HG03175 (cell line): ENCODE results near the gene SKA2.
"Not testable (repeated sequence)": the region's sequence is repeated elsewhere in the genome, so short reads cannot be mapped to it uniquely, and the experiment has no call there.

Experiments
- ATAC-seq: cut with Tn5 transposase; IDR thresholded peaks from one replicate; pipeline ENCODE4 v1.9.1; 2021; ENCODE audit warnings: mild to moderate bottlenecking, moderate library complexity; ENCODE audit not compliant: unreplicated experiment

The SKA2 gene

DNA sequence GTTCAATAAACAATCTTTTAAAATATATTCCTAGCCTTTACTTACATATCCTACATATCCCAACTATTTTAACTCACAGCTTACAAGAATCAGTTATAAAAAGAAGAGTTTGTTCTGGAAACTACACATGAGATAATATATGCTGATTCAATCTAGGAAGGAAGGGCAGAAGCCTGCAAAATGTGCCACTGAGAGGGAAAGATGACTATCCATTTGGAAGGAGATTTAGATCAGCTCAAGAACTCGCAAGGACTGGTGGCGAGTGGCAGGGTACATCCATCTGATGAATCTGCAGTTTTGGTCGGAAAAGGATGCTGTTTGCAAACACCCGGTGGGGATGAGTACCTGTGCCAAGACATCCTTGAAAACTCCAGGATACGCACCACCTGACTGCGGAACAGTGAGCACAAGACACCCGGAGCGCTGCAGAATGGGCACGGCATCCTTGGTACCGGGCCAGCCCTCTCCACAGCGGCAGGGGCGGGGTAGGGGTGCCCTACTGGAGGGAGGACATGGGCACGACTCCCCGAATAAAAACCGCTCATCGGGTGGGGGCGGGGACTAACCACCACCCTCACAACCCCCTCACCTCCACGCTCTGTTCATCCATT lies 49.0 kb downstream of the SKA2 start:
- ATAC-seq: peak; percentile 17

DNA sequence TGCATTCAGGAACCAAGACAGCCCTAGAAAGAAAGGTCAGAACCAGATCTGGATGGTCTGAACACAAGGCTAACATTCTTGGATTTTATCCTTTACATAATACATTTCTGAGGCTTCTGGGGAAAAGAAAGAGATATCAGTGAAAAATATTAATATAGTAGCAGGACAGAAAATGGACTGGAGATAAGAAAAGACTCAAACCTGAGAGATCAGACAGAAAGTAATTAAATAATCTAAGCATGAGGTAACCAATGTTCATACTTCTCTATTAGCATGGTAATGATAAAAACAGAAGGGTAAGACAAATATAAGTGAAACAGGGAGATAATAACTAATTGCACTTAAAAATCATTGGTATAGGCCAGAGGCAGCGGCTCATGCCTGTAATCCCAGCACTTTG lies 53.8 kb downstream of the SKA2 start:
- ATAC-seq: no peak

DNA sequence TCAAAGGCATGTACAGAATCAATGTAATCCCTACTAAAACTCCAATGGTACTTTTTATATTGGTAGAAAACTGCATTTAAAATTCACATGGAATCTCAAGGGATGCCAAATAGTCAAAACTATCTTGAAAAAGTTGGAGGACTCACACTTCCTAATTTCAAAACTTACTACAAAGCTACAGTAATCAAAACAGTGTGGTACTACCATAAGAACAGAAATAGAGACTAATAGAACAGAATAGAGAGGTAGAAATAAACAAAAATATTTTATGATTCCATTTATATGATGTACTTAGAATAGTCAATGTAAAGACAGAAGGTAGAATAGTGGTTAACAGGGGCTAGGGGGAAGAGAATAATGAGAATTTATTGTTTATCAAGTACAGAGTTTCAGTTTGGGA lies 57.1 kb downstream of the SKA2 start:
- ATAC-seq: no peak

DNA sequence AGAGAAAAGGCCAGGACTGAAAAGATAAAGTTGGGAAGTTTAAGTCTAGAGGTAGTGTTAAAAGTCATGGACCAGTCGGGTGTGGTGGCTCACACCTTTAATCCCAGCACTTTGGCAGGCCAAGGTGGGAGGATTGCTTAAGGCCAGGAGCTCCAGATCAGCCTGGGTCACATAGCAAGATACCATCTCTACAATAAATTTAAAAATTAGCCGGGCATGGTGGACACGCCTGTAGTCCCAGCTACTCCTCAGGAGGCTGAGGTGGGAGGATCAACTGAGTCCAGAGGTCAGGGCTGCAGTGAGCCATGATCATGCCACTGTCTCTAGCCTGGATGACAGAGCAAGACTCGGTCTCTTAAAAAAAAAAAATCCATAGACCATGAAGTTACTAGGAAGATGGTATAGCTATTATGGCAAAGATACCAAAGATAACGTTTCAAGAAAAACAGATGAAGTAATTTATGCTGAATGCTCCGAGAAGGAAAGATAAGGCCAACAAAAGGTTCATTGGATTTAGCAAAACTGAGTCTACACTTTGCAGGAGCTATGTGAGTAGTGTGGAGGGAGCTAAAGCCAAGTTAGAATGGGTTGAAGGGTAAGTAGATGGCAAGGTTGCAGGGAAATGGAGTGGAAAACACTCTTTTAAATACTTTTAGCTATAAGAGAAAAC lies 60.0 kb downstream of the SKA2 start:
- ATAC-seq: no peak

DNA sequence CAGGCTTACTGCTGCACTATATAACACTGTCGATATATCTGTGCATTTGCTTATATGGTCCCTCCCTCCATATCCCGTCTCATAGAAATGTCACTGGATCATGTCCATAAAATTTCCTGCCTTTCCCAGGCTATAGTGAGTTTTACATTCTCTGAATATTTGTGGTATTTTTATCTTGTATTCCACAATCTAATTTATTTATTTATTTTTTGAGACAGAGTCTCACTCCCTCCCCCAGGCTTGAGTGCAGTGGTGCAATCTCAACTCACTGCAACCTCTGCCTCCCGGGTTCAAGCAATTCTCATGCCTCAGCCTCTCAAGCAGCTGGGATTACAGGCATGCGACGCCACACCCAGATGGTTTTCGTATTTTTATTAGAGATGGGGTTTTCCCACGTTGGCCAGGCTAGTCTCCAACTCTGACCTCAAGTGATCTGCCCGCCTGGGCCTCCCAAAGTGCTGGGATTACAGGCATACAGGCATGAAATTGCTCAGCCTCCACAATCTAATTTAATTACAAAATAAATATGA lies 61.2 kb downstream of the SKA2 start:
- ATAC-seq: no peak

DNA sequence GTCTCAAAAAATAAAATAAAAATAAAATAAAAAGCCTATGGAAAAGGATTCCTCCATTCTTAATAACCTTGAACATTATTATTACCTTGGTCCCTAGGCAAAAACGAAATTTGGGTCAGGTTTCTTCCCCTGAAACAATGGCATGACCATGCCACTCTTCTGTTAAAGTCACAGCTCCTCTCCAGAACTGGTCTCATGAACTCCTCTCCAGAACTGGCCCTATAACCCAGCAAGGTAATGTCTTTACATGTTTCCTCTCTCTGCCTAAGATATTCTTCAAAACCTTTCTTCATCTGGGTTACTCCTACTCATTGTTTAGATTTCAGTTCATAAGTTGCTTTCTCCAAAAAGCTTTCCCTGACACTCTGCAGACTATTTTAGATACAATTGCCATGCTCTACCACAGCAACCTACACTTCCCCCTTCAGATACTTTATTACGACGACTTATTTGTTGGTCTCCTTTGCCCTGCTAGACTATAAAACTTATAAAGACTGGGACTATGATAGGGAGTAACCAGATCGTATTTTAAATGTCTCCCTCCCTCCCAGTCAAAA lies 61.8 kb downstream of the SKA2 start:
- no peak for ATAC-seq

DNA sequence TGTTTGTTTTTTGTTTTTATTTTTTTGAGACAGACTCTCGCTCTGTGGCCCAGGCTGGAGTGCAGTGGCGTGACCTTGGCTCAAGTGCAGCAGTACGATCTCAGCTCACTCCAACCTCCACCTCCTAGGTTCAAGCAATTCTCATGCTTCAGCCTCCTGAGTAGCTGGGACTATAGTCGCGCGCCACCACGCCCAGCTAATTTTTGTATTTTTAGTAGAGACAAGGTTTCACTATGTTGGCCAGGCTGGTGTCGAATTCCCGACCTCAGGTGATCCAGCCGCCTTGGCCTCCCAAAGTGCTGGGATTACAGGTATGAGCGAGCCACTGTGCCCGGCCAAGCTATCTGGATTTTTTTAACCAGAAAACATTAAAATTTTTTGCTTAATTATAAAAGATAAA lies 64.4 kb downstream of the SKA2 start:
- not testable (repeated sequence) for ATAC-seq

DNA sequence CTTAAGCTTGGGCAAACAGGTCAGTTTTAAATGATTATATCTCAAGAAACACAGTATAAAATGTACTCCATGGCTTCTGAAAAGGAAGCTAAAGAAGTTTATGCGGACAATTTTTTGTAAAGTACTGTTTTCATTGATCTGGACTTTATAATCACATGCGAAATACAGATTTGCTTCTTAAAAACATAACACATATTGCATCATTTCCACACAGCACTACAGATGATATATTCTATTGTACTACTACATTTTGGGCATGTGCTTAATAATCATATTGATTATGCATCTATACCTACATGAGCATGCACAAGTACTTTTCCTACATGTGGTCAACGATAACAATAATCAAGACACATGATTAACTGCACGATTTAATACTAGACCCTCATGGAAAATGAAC lies 70.8 kb downstream of the SKA2 start:
- ATAC-seq: no peak

DNA sequence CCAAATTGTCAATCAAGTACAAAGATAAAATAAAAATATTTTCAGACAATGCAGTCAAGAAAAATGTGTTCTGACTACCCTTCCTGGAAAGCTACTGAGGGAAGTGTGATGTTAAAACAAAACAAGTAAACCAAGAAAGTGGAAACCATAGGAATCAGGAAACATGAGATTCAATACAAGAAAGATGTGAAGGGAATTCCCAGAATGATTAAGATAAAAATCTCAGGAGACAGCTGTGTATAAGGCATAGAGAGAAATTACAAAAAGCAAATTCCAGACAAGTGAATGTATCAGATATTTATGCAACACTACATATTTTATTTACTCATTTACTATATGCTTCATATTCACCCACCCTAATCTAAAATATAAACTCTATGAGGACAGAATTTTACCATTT lies 80.5 kb downstream of the SKA2 start:
- ATAC-seq: no peak

DNA sequence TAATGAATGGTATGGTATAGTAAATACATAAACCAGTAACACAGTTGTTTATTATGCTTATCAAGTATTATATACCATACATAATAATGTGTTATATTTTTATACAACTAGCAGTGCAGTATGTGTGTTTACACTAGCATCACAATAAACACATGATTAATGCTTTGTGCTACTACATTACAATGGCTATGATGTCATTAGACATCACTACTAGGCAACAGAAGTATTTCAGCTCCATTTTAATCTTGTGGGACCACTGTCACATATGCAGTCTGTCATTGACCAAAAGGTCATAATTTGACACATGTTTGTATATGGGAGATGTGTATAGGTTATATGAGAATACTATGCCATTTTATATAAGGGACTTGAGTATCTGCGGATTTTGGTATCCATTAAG lies 81.0 kb downstream of the SKA2 start:
- ATAC-seq: no peak

DNA sequence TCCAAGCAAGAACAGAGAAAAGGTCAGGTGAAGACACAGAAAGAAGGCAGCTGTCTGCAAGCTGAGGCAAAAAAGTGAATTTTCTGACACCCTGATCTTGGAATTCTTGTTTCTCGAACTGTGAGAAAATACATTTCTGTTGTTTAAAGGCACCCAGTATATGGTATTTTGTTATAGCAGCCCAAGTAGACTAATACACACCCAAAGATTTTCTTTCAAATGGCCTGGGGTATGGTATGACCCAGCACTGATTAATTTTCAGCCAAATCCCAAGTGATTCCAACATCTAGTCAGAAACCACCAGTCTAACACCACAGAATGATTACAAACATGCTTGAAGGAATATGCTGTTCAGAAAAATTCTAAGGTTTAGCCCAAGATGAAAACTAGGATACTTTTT lies 85.1 kb downstream of the SKA2 start:
- no peak for ATAC-seq

DNA sequence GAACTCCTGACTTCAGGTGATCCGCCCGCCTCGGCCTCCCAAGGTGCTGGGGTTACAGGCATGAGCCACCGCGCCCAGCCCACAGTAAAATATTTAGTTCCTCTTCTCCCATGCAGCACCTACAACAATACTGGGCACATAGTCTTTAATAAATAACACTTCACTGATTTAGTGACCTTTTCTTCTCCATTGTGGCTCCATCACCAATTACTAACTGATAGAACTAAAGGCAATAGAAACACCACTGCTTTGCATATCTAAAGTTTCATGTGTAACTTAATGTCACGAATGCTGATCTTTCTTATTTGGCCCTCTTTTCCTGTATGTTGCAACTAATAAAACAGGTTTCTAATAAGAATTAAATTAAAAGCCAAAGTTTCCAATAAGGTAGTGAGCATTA lies 87.2 kb downstream of the SKA2 start:
- no peak for ATAC-seq

DNA sequence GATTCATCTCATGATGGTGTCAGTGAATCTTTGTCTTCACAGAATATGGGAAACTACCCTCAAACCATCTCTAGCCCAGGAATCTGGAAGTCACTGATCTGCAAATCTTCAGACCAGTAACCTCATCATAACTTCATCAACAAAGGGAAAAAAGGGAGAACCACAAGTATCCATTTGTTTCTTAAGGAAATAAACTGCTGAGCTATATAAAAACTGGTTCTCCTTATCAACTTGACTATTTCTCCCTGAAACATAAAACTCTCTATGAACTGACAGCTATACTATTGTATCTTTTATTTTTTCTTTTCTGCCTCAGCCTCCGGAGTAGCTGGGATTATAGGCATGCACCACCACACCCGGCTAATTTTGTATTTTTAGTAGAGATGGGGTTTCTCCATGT lies 87.6 kb downstream of the SKA2 start:
- no peak for ATAC-seq

DNA sequence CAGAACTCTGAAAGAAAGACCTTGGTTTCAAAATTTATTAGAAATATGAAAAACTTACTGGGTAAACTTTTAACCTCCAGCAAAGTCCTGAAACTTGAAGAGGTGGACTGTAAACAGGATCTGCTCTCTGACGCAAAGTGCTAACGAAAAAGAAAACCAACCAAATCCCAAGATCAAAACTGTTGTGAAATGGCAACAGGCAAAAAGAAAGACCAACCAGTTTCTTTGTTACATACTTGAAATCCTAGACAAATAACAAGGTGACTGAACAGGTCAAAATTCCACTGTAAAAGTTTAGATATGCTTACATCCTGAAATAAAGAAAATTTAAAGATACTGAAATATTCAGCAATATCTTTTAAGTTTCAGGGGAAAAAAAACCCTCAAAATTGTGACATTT lies 92.5 kb downstream of the SKA2 start:
- ATAC-seq: no peak
